SU-DHL-6 (cell line): ENCODE results near the gene UBE2F.
"Not testable (repeated sequence)": the region's sequence is repeated elsewhere in the genome, so short reads cannot be mapped to it uniquely, and the experiment has no call there.

Source experiments
- CTCF ChIP-seq: fragments of 200-600 bp; sonication (generic); IDR thresholded peaks from one replicate; pipeline ENCODE4 v1.5.1; 2017; ENCODE audit warnings: antibody characterized with exemption, mild to moderate bottlenecking, low read length, moderate library complexity; ENCODE audit not compliant: insufficient read depth, poor library complexity, severe bottlenecking
- EZH2phosphoT487 ChIP-seq: fragments of 200-600 bp; sonication (generic), shearing (Covaris generic); conservative IDR thresholded peaks from 2 replicates; pipeline ENCODE4 v1.6.1; 2018; ENCODE audit warnings: mild to moderate bottlenecking, antibody characterized with exemption, low read length, moderate library complexity, mixed read lengths

- TF ChIP-seq CTCF, EZH2phosphoT487: not testable (repeated sequence)
Observed at GRCh38 chr2:238066718-238067117, 99.9 kb downstream of the UBE2F start.
